DMS114 treated with DMSO at 0.1 percent for 48 hours (cell line): ENCODE measurements around the gene FRMD8.

Experiments
- DNase-seq: peaks from one replicate; lab custom pipeline; 2025; ENCODE audit not compliant: unreplicated experiment; lab: John Stamatoyannopoulos, UW

FRMD8 gene

GRCh38 chr11:65386307-65387140 is at the start of gene FRMD8:
FRMD8 (plus strand) TSS chr11:65386637; CDS start chr11:65387037, 400 bp downstream.
- DNase-seq, result peak; percentile 44

- DNase-seq, result no peak
These were observed 47.8 kb upstream of the FRMD8 start for GRCh38 chr11:65338676-65339075.

- no peak for DNase-seq
These were observed 46.2 kb upstream of the FRMD8 start for GRCh38 chr11:65340226-65340625.

- DNase-seq, result no peak
These were observed 44.6 kb upstream of the FRMD8 start for GRCh38 chr11:65341856-65342255.

- no peak for DNase-seq
These were observed 34.9 kb upstream of the FRMD8 start for GRCh38 chr11:65351511-65351910.

GRCh38 chr11:65352783-65353182 is 33.7 kb upstream of the FRMD8 start:
- peak; percentile 31 for DNase-seq

GRCh38 chr11:65353376-65353775 is 33.1 kb upstream of the FRMD8 start:
- no peak for DNase-seq

GRCh38 chr11:65353900-65354264 is 32.6 kb upstream of the FRMD8 start:
- DNase-seq, result no peak

- DNase-seq, result peak; percentile 91
These were observed 32.0 kb upstream of the FRMD8 start, which contains the start of gene TIGD3 for GRCh38 chr11:65354265-65355012. TIGD3 (plus strand) TSS chr11:65354751; CDS start chr11:65355809, 1,058 bp downstream.

- no peak for DNase-seq
These were observed 31.2 kb upstream of the FRMD8 start for GRCh38 chr11:65355013-65355775.

- DNase-seq, result no peak
These were observed 30.6 kb upstream of the FRMD8 start for GRCh38 chr11:65355776-65356393.

- no peak for DNase-seq
These were observed 30.0 kb upstream of the FRMD8 start for GRCh38 chr11:65356394-65356972.

GRCh38 chr11:65357856-65358356 is 28.5 kb upstream of the FRMD8 start:
- no peak for DNase-seq

GRCh38 chr11:65362320-65362931 is 24.0 kb upstream of the FRMD8 start:
- DNase-seq, result no peak

- DNase-seq, result no peak
These were observed 23.5 kb upstream of the FRMD8 start for GRCh38 chr11:65362966-65363365.

GRCh38 chr11:65363770-65364169 is 22.7 kb upstream of the FRMD8 start:
- DNase-seq, result no peak

- peak; percentile 89 for DNase-seq
These were observed 20.1 kb upstream of the FRMD8 start for GRCh38 chr11:65366340-65366773.

- DNase-seq, result no peak
These were observed 15.8 kb upstream of the FRMD8 start for GRCh38 chr11:65370659-65371049.

GRCh38 chr11:65373839-65374580 is 12.4 kb upstream of the FRMD8 start:
- no peak for DNase-seq
